Measurements from ENCODE around the gene SUFU. TPM values are rescaled to one million over a fixed set of nuclear protein-coding genes. Genes with fewer than 3 reads are reported as not detected.

SUFU gene
- polyA plus RNA-seq, 2 donors: 2.9 to 6.0 TPM

DNA sequence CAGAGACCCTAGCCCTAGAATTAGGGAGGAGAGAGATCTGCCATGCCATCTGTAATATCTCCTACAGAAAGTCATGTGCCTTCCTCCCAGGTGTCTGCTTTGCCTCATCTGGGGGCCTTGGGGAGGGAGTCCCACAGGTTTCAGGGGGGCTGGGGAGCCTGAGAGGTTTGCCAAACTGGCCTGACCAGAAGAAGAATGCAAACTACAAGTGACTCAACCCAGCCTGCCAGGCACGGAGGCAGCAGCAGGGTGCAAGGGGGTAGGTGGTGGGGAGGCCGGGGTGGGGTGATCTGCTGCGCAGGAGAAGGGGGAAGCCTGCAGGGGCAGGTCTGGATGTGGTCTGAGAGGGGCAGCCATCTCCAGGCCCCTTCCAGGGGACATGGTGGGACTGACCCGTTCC is 130.9 kb downstream of the SUFU start:
- no peaks in the 10 kb centered on the region for H3K27me3 ChIP-seq (ENCODE audit: control insufficient read depth in 1 of 2, insufficient read depth in 2 of 2, low read length in 2 of 2)
- H3K36me3 ChIP-seq (ENCODE audit: control insufficient read depth in 2 of 2, insufficient read depth in 2 of 2, low read length in 1 of 2): peaks cover 0 to 12% of the 10 kb centered on the region in 2 donors
- no peaks in the 10 kb centered on the region for H3K9me3 ChIP-seq (ENCODE audit: control insufficient read depth in 2 of 2, insufficient read depth in 1 of 2, low read depth in 1 of 2, low read length in 1 of 2)
- H3K27ac ChIP-seq (ENCODE audit: low read depth in 2 of 2, low read length in 1 of 2): peak overlapping the region; percentile 17 to 48
- peaks cover 3 to 6% of the 10 kb centered on the region in 2 donors for H3K4me1 ChIP-seq (ENCODE audit: control insufficient read depth in 2 of 2, insufficient read depth in 2 of 2, low read length in 1 of 2)
- WGBS, 2 donors: 48 to 59% methylated on average over 4 of the region's 4 CpGs
- H3K4me3 ChIP-seq (ENCODE audit: low read depth in 1 of 2, low read length in 2 of 2): no peak overlapping the region

DNA sequence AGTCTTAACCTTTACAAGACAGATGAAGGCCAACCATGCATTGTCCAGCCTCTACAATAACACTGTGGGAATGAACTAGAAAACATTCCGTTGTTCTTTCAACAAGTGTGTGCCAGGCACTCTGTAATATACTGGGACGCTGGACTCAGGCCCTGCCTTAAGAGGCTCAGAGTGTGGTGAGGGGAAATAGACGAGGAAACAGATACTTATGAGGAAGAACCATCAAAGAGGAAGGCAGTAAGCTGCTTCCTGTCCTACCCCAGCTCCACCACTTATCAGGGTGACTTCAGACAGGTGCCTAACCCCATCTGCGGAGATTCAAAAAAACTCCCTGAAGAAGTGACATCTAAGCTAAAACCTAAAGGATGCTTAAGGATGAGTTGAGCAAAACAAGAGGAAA is 131.6 kb downstream of the SUFU start:
- H3K27me3 ChIP-seq (ENCODE audit: control insufficient read depth in 1 of 2, insufficient read depth in 2 of 2, low read length in 2 of 2): no peaks in the 10 kb centered on the region
- peak overlapping the region in 1 of 2 donors; percentile 17 for H3K27ac ChIP-seq (ENCODE audit: low read depth in 2 of 2, low read length in 1 of 2)
- H3K4me3 ChIP-seq (ENCODE audit: low read depth in 1 of 2, low read length in 2 of 2): no peak overlapping the region
- peaks cover 0 to 7% of the 10 kb centered on the region in 2 donors for H3K36me3 ChIP-seq (ENCODE audit: control insufficient read depth in 2 of 2, insufficient read depth in 2 of 2, low read length in 1 of 2)
- H3K4me1 ChIP-seq (ENCODE audit: control insufficient read depth in 2 of 2, insufficient read depth in 2 of 2, low read length in 1 of 2): peaks cover 3 to 6% of the 10 kb centered on the region in 2 donors
- 52 to 60% methylated on average over 4 of the region's 4 CpGs for WGBS, 2 donors
- H3K9me3 ChIP-seq (ENCODE audit: control insufficient read depth in 2 of 2, insufficient read depth in 1 of 2, low read depth in 1 of 2, low read length in 1 of 2): no peaks in the 10 kb centered on the region

DNA sequence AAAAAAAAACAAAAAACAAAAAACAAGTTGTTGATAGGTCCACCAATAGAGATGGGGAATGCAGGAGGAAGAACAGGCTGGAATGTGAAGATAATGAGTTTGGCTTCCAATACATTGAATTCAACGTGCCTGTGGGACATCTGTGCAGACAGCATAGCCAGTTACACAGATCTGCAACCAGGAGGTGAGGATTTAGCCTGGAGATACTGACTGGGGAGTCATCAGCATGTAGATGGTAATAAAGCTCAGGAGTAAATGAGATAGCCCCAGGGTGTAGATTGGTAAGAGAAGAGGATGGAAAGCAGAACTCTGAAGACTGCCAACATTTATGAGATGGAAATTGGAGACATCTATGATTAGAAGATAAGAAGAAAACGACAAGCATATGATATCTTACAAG is 135.8 kb downstream of the SUFU start:
- Histone ChIP-seq H3K9me3 (ENCODE audit: control insufficient read depth in 2 of 2, insufficient read depth in 1 of 2, low read depth in 1 of 2, low read length in 1 of 2) (no peaks in the 10 kb centered on the region), H3K27me3 (ENCODE audit: control insufficient read depth in 1 of 2, insufficient read depth in 2 of 2, low read length in 2 of 2) (no peaks in the 10 kb centered on the region), H3K27ac (ENCODE audit: low read depth in 2 of 2, low read length in 1 of 2) (no peak overlapping the region), H3K4me1 (ENCODE audit: control insufficient read depth in 2 of 2, insufficient read depth in 2 of 2, low read length in 1 of 2) (peaks cover 0 to 4% of the 10 kb centered on the region in 2 donors), H3K36me3 (ENCODE audit: control insufficient read depth in 2 of 2, insufficient read depth in 2 of 2, low read length in 1 of 2) (no peaks in the 10 kb centered on the region), H3K4me3 (ENCODE audit: low read depth in 1 of 2, low read length in 2 of 2) (no peak overlapping the region)
- WGBS, 2 donors: 38 to 39% methylated on average over 2 of the region's 2 CpGs

DNA sequence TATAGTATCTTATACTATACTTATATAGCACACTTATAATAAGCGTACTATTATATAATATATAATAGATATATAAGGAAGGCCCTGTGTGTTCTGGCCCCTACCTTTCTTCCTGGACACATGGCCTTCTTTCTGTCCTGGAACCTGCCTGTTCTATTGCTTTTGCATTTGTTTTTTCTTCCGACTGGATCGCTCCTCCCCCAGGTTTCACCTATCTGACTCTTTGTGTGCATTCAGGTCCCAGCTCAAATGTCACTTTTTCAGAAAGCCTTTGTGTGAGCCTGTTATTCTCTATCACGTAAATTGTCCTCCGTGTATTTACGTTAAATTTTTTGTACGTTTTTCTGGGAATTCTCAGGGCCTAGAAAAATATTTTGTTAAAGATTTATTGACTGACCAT is 137.6 kb downstream of the SUFU start:
- Histone ChIP-seq H3K36me3 (ENCODE audit: control insufficient read depth in 2 of 2, insufficient read depth in 2 of 2, low read length in 1 of 2) (no peaks in the 10 kb centered on the region), H3K27ac (ENCODE audit: low read depth in 2 of 2, low read length in 1 of 2) (peak overlapping the region in 1 of 2 donors; percentile 90), H3K9me3 (ENCODE audit: control insufficient read depth in 2 of 2, insufficient read depth in 1 of 2, low read depth in 1 of 2, low read length in 1 of 2) (no peaks in the 10 kb centered on the region), H3K4me3 (ENCODE audit: low read depth in 1 of 2, low read length in 2 of 2) (peak overlapping the region in 1 of 2 donors; percentile 73), H3K4me1 (ENCODE audit: control insufficient read depth in 2 of 2, insufficient read depth in 2 of 2, low read length in 1 of 2) (peaks cover 0 to 3% of the 10 kb centered on the region in 2 donors), H3K27me3 (ENCODE audit: control insufficient read depth in 1 of 2, insufficient read depth in 2 of 2, low read length in 2 of 2) (no peaks in the 10 kb centered on the region)
- WGBS, 2 donors: 17 to 25% methylated on average over 7 of the region's 7 CpGs

DNA sequence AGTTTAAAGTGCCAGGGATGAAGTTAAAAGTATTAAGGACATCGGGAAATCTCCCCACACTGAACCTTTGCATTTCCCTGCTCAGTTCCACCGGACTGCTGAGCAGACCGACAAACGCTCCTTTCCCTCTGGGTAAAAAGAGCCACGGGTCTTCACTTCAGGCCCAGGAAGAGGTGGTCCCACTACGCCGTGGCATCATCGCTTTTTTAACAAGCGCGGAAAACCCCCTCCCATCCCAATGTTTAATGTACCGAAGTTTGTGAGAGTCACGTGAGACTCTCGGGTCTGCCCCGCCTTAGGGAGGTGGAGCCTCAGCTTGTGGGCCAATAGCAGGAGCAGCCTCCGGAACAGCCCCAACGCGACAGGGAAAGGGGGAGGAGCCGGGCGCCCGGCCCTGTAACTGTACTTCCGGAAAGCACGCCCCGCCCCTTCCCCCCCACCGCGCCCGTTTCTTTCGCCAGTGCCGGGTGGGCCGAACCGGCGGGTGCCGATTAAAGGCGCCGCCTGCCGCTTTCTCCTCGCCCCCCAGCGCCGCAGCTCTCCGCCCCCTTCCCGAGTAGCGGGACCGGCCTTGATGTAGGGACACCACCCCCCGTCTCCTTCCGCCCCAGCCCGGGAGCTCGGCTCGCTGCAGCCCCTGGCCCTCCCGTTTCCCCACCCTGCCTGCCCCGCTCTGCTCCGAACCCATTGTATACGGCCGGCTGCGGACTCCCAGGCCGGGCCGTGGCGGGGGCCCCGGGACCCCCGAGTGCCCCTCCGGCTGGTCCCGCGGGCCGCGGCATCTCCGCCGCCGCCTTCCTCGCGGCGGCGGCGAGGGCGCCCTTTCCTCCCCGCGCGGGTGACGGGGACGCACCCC is 138.3 kb downstream of the SUFU start:
- Histone ChIP-seq H3K27ac (ENCODE audit: low read depth in 2 of 2, low read length in 1 of 2) (peak overlapping the region; percentile 94 to 97), H3K4me1 (ENCODE audit: control insufficient read depth in 2 of 2, insufficient read depth in 2 of 2, low read length in 1 of 2) (peaks cover 2 to 10% of the 10 kb centered on the region in 2 donors), H3K27me3 (ENCODE audit: control insufficient read depth in 1 of 2, insufficient read depth in 2 of 2, low read length in 2 of 2) (no peaks in the 10 kb centered on the region), H3K9me3 (ENCODE audit: control insufficient read depth in 2 of 2, insufficient read depth in 1 of 2, low read depth in 1 of 2, low read length in 1 of 2) (no peaks in the 10 kb centered on the region), H3K4me3 (ENCODE audit: low read depth in 1 of 2, low read length in 2 of 2) (peak overlapping the region; percentile 73 to 84), H3K36me3 (ENCODE audit: control insufficient read depth in 2 of 2, insufficient read depth in 2 of 2, low read length in 1 of 2) (no peaks in the 10 kb centered on the region)
- 1% methylated on average over 57 to 77 of the region's 77 CpGs for WGBS, 2 donors

DNA sequence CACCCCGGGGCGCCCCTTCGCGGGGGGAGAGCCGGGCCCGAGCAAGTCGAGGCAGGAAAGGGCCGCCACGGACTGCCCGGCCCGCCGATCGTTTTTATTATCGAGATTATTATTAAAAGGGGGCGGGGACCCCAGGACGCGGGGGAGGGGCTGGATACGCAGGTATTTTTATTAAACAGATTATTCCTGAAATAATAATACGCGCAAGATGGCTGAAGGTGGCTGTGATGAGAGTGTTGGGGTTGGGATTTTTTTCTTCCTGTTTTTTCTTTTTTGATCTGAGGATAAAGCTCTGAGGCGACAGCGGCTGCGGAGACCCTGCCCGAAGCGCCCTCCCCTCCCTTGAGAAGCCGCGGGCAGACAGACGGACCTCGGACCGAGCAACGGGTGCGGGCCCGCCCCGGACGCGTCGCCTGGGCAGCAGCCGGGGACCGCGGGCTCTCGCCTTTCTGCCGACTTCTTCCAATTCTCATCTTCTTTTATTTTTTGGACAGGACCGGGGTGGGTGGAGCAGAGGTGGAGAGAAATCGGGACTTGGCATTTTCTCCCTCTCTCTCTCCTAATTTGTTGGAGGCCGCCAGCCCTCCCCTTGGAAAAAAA is 139.1 kb downstream of the SUFU start:
- 1 to 2% methylated on average over 44 to 45 of the region's 45 CpGs for WGBS, 2 donors
- Histone ChIP-seq H3K4me1 (ENCODE audit: control insufficient read depth in 2 of 2, insufficient read depth in 2 of 2, low read length in 1 of 2) (peaks cover 3 to 17% of the 10 kb centered on the region in 2 donors), H3K27ac (ENCODE audit: low read depth in 2 of 2, low read length in 1 of 2) (peak overlapping the region; percentile 94 to 97), H3K36me3 (ENCODE audit: control insufficient read depth in 2 of 2, insufficient read depth in 2 of 2, low read length in 1 of 2) (no peaks in the 10 kb centered on the region), H3K27me3 (ENCODE audit: control insufficient read depth in 1 of 2, insufficient read depth in 2 of 2, low read length in 2 of 2) (no peaks in the 10 kb centered on the region), H3K4me3 (ENCODE audit: low read depth in 1 of 2, low read length in 2 of 2) (peak overlapping the region; percentile 73 to 84), H3K9me3 (ENCODE audit: control insufficient read depth in 2 of 2, insufficient read depth in 1 of 2, low read depth in 1 of 2, low read length in 1 of 2) (no peaks in the 10 kb centered on the region)

DNA sequence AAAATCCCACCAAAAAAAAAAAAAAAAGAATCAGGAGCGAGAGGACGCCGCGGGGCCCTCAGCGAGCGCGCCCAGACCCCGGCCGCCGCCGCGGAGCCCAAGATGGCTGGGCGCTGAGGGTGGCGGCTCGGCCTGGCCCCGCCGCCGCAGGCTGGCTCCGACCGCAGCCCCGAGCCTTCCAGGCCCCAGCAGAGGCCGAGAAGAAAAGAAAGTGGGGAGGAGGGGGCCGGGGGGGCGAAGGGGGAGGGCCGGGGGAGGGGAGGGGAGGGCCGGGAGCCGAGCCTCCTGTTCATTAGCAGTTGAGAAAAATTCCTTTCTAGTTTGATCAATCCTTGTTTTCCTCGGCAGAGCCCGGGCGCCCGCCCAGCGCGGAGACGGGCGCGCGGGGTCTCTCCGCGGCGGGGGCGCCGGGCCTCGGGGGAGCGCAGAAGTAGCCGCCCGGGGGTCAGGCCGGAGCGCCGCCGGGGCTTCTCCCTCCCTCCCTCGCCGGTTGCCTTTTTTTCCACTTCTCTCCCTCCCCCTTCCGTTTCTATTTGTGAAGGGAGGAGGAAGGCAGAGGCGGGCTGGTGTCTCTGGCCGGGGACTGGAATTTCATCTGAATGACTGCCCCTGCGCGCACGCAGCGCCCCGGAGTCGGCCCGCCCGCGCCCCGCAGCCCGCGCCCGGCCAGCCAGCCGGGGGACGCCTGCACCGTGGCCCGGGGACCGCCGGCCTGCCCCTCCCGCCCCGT is 139.7 kb downstream of the SUFU start:
- 1% methylated on average over 60 to 76 of the region's 76 CpGs for WGBS, 2 donors
- Histone ChIP-seq H3K27me3 (ENCODE audit: control insufficient read depth in 1 of 2, insufficient read depth in 2 of 2, low read length in 2 of 2) (no peaks in the 10 kb centered on the region), H3K4me3 (ENCODE audit: low read depth in 1 of 2, low read length in 2 of 2) (peak overlapping the region; percentile 73 to 84), H3K4me1 (ENCODE audit: control insufficient read depth in 2 of 2, insufficient read depth in 2 of 2, low read length in 1 of 2) (peaks cover 10 to 23% of the 10 kb centered on the region in 2 donors), H3K36me3 (ENCODE audit: control insufficient read depth in 2 of 2, insufficient read depth in 2 of 2, low read length in 1 of 2) (peaks cover 0 to 3% of the 10 kb centered on the region in 2 donors), H3K27ac (ENCODE audit: low read depth in 2 of 2, low read length in 1 of 2) (peak overlapping the region; percentile 94 to 97), H3K9me3 (ENCODE audit: control insufficient read depth in 2 of 2, insufficient read depth in 1 of 2, low read depth in 1 of 2, low read length in 1 of 2) (no peaks in the 10 kb centered on the region)

DNA sequence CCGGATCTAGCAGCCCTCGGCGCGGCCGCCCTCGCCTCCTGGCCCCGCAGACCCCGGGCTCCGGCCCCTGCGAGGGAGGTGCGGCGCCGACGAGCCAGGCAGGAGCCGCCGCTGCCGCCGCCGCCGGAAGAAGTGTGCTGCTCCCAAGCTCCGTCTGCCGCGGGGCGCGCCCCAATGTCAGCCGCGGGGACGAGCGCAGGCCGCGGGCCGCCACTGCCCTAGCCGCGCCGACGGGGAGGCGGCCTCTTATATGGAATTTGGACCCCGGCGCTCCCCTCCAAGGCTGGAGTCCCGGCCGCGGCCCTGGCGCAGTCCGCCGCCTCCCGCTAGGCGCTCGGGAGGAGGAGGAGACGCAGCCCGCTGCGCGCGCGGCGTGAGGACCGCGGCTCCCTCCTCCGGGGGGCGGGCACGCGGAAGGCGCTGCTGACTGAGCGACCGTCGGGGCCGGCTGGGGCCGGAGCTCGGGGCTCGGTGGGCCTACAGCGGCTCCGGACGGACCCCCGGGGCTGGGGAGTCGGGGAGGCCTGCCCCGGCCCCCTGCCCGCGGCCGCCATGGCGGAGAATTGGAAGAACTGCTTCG is 140.4 kb downstream of the SUFU start, which contains the start of gene TRIM8:
TRIM8 (plus strand) TSS at position 414 of the 580 bp plus-strand sequence; CDS start at position 553, 139 bp downstream.
- H3K27me3 ChIP-seq (ENCODE audit: control insufficient read depth in 1 of 2, insufficient read depth in 2 of 2, low read length in 2 of 2): no peaks in the 10 kb centered on the region
- no peaks in the 10 kb centered on the region for H3K9me3 ChIP-seq (ENCODE audit: control insufficient read depth in 2 of 2, insufficient read depth in 1 of 2, low read depth in 1 of 2, low read length in 1 of 2)
- 0 to 1% methylated on average over 41 to 80 of the region's 80 CpGs for WGBS, 2 donors
- peak within 1 kb of the TSS; percentile 94 to 97 for H3K27ac ChIP-seq (ENCODE audit: low read depth in 2 of 2, low read length in 1 of 2)
- peak within 1 kb of the TSS; percentile 73 to 84 for H3K4me3 ChIP-seq (ENCODE audit: low read depth in 1 of 2, low read length in 2 of 2)
- H3K36me3 ChIP-seq (ENCODE audit: control insufficient read depth in 2 of 2, insufficient read depth in 2 of 2, low read length in 1 of 2): peaks cover 0 to 7% of the 10 kb centered on the region in 2 donors
- peaks cover 16 to 29% of the 10 kb centered on the region in 2 donors for H3K4me1 ChIP-seq (ENCODE audit: control insufficient read depth in 2 of 2, insufficient read depth in 2 of 2, low read length in 1 of 2)

All from esophagus (tissue), 2 donors.